Small intestine (tissue), 16 donors: ENCODE data around the gene CST9. TPM values are rescaled to one million over a fixed set of nuclear protein-coding genes. Genes with fewer than 3 reads are reported as not detected.

Experiments
- DNase-seq, 2 donors: peaks; one replicate each; pipeline versions ENCODE4 v3.0.0 to v3.0.0-alpha.2; 2013
- FAIRE-seq: peaks from 2 replicates; lab custom pipeline; 2012; peaks lifted over from hg19 to GRCh38; lab: Jason Lieb, UNC
- H3K27ac ChIP-seq, 3 donors: one replicate each; pipeline ENCODE4 v1.5.1; 2013; ENCODE audit warnings: low read length in 2 of 3, mild to moderate bottlenecking in 2 of 3, control low read depth in 1 of 3, inconsistent platforms in 1 of 3, low read depth in 1 of 3, moderate library complexity in 1 of 3
- H3K27me3 ChIP-seq, 3 donors: one replicate each; pipeline ENCODE4 v1.6.1; 2013; ENCODE audit warnings: low read length in 3 of 3, inconsistent platforms in 1 of 3; ENCODE audit not compliant: control insufficient read depth in 3 of 3, insufficient read depth in 3 of 3
- H3K36me3 ChIP-seq, 3 donors: one replicate each; pipeline ENCODE4 v1.6.1; 2013; ENCODE audit warnings: low read length in 3 of 3, inconsistent platforms in 1 of 3, low read depth in 1 of 3, mild to moderate bottlenecking in 1 of 3, moderate library complexity in 1 of 3; ENCODE audit not compliant: control insufficient read depth in 3 of 3, insufficient read depth in 2 of 3
- H3K4me1 ChIP-seq, 3 donors: one replicate each; pipeline ENCODE4 v1.6.1; 2013; ENCODE audit warnings: low read length in 2 of 3, inconsistent platforms in 1 of 3, low read depth in 1 of 3, mild to moderate bottlenecking in 1 of 3, moderate library complexity in 1 of 3; ENCODE audit not compliant: control insufficient read depth in 3 of 3, insufficient read depth in 2 of 3
- H3K4me3 ChIP-seq, 3 donors: one replicate each; pipeline ENCODE4 v1.5.1; 2013; ENCODE audit warnings: low read length in 3 of 3, control low read depth in 1 of 3, inconsistent platforms in 1 of 3, low read depth in 1 of 3, mild to moderate bottlenecking in 1 of 3, moderate library complexity in 1 of 3
- H3K9me3 ChIP-seq, 2 donors: one replicate each; pipeline ENCODE4 v1.6.1; 2013; ENCODE audit warnings: low read depth in 1 of 2, low read length in 1 of 2; ENCODE audit not compliant: control insufficient read depth in 2 of 2, insufficient read depth in 1 of 2
- WGBS, 3 donors: extraction: QIAGEN DNeasy Blood & Tissue Kit; methylation state at CpG; one replicate each; pipeline ENCODE4 v1.1.7; 2013; 5-methylcytosine and 5-hydroxymethylcytosine counted together
- long read RNA-seq, 10 donors: transcript quantifications; one replicate each; lab custom pipeline, GENCODE V29; 2026
- polyA plus RNA-seq, 4 donors: library from polyadenylated mRNA; stranded (reverse) in 3 of 4; unstranded in 1 of 4; fragments of 200-250 nt in 3 of 4; fragments of 120-200 nt in 1 of 4; gene quantifications; one replicate each; pipeline versions ENCODE4 v1.2.1 to v1.2.3, GENCODE V29; 2013
- donor health status: healthy with polysubstance abuse.
- donor health status: control.
- donor health status: control.
- donor health status: Bipolar disorder and iron deficiency.
- donor health status: healthy.

The CST9 gene
- not detected for polyA plus RNA-seq
- long read RNA-seq, donor 1, result 0 reads
- long read RNA-seq, donor 2, result 0 reads
- long read RNA-seq, donor 3, result 0 reads
- long read RNA-seq, donor 4, result 0 reads
- long read RNA-seq, donor 5, result 0 reads
- long read RNA-seq, donor 6, result 0 reads
- long read RNA-seq, donor 7, result 0 reads
- long read RNA-seq, donor 8, result 0 reads
- long read RNA-seq, donor 9, result 0 reads
- long read RNA-seq, donor 10, result 0 reads

GRCh38 chr20:23605867-23606651, at the start of gene CST9:
CST9 (minus strand) TSS chr20:23605917; CDS start chr20:23605864, 53 bp downstream.
- H3K27ac ChIP-seq, result no peak within 1 kb of the TSS
- 58 to 61% (median 60%) methylated on average over 12 to 16 of the region's 16 CpGs for WGBS, 3 donors

GRCh38 chr20:23654717-23655116, 49.0 kb upstream of the CST9 start:
- Histone ChIP-seq H3K4me3 (no peak overlapping the region), H3K27me3 (no peaks in the 10 kb centered on the region), H3K27ac (no peak overlapping the region), H3K9me3 (peaks cover 0 to 5% of the 10 kb centered on the region in 2 donors), H3K36me3 (no peaks in the 10 kb centered on the region), H3K4me1 (peaks cover 0 to 25% (median 0%) of the 10 kb centered on the region in 3 donors)
- 51 to 71% (median 53%) methylated on average over 4 of the region's 4 CpGs for WGBS, 3 donors
- FAIRE-seq (no peak), DNase-seq (no peak)

More at GRCh38 chr20:23605867-23606651, at the start of gene CST9:
- no peaks in the 10 kb centered on the region for H3K27me3 ChIP-seq
- no peaks in the 10 kb centered on the region for H3K4me1 ChIP-seq
- H3K36me3 ChIP-seq, result no peaks in the 10 kb centered on the region
- H3K4me3 ChIP-seq, result no peak within 1 kb of the TSS
- DNase-seq, result no peak
- no peaks in the 10 kb centered on the region for H3K9me3 ChIP-seq
- FAIRE-seq, result no peak

- peaks cover 0 to 5% of the 10 kb centered on the region in 2 donors for H3K9me3 ChIP-seq
- peaks cover 0 to 19% (median 0%) of the 10 kb centered on the region in 3 donors for H3K4me1 ChIP-seq
- WGBS, 3 donors, result 59 to 74% (median 68%) methylated on average over 2 of the region's 2 CpGs
- H3K36me3 ChIP-seq, result no peaks in the 10 kb centered on the region
- no peak for DNase-seq
- H3K27ac ChIP-seq, result no peak overlapping the region
- no peak for FAIRE-seq
- no peak overlapping the region for H3K4me3 ChIP-seq
- no peaks in the 10 kb centered on the region for H3K27me3 ChIP-seq
These were observed 48.3 kb upstream of the CST9 start for GRCh38 chr20:23654000-23654399.

GRCh38 chr20:23653400-23653938, 47.8 kb upstream of the CST9 start:
- H3K9me3 ChIP-seq, result peaks cover 0 to 5% of the 10 kb centered on the region in 2 donors
- 48 to 70% (median 52%) methylated on average over 3 of the region's 3 CpGs for WGBS, 3 donors
- H3K27ac ChIP-seq, result no peak overlapping the region
- peaks cover 0 to 17% (median 0%) of the 10 kb centered on the region in 3 donors for H3K4me1 ChIP-seq
- H3K27me3 ChIP-seq, result no peaks in the 10 kb centered on the region
- DNase-seq (peak in 1 of 2 donors; percentile 50), FAIRE-seq (no peak)
- no peaks in the 10 kb centered on the region for H3K36me3 ChIP-seq
- H3K4me3 ChIP-seq, result no peak overlapping the region

DNA sequence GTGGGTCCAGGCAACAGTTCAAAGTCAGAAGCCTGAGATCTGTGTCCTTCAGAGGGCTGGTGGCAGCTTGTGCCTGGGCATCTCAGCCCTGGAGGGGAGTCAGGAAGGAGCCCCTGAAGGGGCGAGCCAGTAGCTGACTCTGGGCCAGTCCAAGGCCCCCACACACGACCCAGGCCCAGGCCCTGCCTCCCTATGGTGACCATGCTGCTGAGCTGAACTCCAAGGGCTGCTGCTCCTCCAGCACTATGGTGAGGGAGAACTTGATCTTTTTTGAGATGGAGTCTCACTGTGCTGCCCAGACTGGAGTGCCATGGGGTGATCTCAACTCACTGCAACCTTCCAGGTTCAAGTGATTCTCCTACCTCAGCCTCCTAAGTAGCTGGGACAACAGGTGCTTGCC, 47.2 kb upstream of the CST9 start:
- 87 to 94% (median 90%) methylated on average over 2 of the region's 2 CpGs for WGBS, 3 donors
- Histone ChIP-seq H3K36me3 (no peaks in the 10 kb centered on the region), H3K27ac (no peak overlapping the region), H3K4me3 (no peak overlapping the region), H3K4me1 (peaks cover 0 to 15% (median 0%) of the 10 kb centered on the region in 3 donors), H3K27me3 (no peaks in the 10 kb centered on the region), H3K9me3 (peaks cover 0 to 5% of the 10 kb centered on the region in 2 donors)
- DNase-seq (no peak), FAIRE-seq (no peak)

- no peak overlapping the region for H3K27ac ChIP-seq
- H3K36me3 ChIP-seq, result no peaks in the 10 kb centered on the region
- no peak overlapping the region for H3K4me3 ChIP-seq
- H3K27me3 ChIP-seq, result no peaks in the 10 kb centered on the region
- peaks cover 0 to 5% of the 10 kb centered on the region in 2 donors for H3K9me3 ChIP-seq
- peaks cover 0 to 11% (median 0%) of the 10 kb centered on the region in 3 donors for H3K4me1 ChIP-seq
- no peak for DNase-seq
- FAIRE-seq, result no peak
These were observed 46.7 kb upstream of the CST9 start for GRCh38 chr20:23652371-23652770.

GRCh38 chr20:23651117-23651516, 45.4 kb upstream of the CST9 start:
- WGBS, 3 donors, result 87 to 91% (median 88%) methylated on average over 2 of the region's 2 CpGs

DNA sequence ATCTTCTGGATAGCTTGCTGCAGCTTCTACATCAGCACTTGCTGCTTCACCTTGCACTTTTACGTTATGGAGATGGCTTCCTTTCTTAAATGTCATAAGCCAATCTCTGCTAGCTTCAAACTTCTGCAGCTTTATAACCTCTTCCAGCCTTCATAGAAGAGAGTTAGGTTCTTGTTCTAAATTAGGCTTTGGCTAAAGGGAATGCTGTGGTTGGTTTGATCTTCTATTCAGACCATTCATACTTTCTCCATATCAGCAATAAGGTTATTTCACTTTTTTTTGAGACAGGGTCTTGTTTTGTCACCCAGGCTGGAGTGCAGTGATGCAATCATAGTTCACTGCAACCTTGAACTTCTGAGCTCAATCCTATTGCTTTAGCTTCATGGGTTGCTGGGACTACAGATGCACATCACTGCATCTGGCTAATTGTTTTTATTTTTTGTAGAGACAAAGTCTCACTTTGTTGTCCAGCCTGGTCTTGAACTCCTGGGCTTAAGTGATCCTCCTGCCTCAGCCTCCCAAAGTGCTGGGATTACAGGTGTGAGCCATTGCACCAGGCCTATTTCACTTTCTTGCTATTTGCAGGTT, 44.2 kb upstream of the CST9 start:
- peaks cover 0 to 5% of the 10 kb centered on the region in 2 donors for H3K9me3 ChIP-seq
- H3K4me1 ChIP-seq, result peaks cover 0 to 11% (median 0%) of the 10 kb centered on the region in 3 donors
- H3K36me3 ChIP-seq, result no peaks in the 10 kb centered on the region
- H3K4me3 ChIP-seq, result no peak overlapping the region
- FAIRE-seq, result no peak
- no peaks in the 10 kb centered on the region for H3K27me3 ChIP-seq
- no peak for DNase-seq
- WGBS, 3 donors, result 79 to 89% (median 87%) methylated on average over 1 of the region's 1 CpG
- no peak overlapping the region for H3K27ac ChIP-seq

More at GRCh38 chr20:23651117-23651516, 45.4 kb upstream of the CST9 start:
- DNase-seq (no peak), FAIRE-seq (no peak)
- Histone ChIP-seq H3K9me3 (peaks cover 0 to 5% of the 10 kb centered on the region in 2 donors), H3K36me3 (no peaks in the 10 kb centered on the region), H3K4me1 (peaks cover 0 to 11% (median 0%) of the 10 kb centered on the region in 3 donors), H3K4me3 (no peak overlapping the region), H3K27me3 (no peaks in the 10 kb centered on the region), H3K27ac (no peak overlapping the region)
